Tibial nerve (tissue), 3 donors: ENCODE results near the gene NUDT19.
"Not testable (repeated sequence)": the region's sequence is repeated elsewhere in the genome, so short reads cannot be mapped to it uniquely, and the experiment has no call there.

Experiments used
- CTCF ChIP-seq, 5 experiments: fragments of 200-600 bp in 3 of 5; fragments of 450-650 bp in 2 of 5; sonication (generic) in 3 of 5; IDR thresholded peaks; one replicate each; pipeline ENCODE4 v1.5.1; 2016 to 2019; ENCODE audit warnings: antibody characterized with exemption in 5 of 5, mild to moderate bottlenecking in 3 of 5, moderate library complexity in 2 of 5
- POLR2A ChIP-seq, 2 donors: fragments of 450-650 bp; IDR thresholded peaks; one replicate each; pipeline ENCODE4 v1.6.1; 2017; ENCODE audit warnings: antibody characterized with exemption in 2 of 2, mild to moderate bottlenecking in 2 of 2, moderate library complexity in 2 of 2

GRCh38 chr19:32652331-32652730, 39.3 kb upstream of the NUDT19 start:
- not testable (repeated sequence) for TF ChIP-seq CTCF, POLR2A (IDR thresholded peaks at IDR 0.05)
